BLaER1 treated with 17β-estradiol and CSF1 and Interleukin-3, amounts not matched to agents 10 nM and 100 nM (cell line): ENCODE measurements around the gene RPL32.

ENCODE experiments used
- H3K27ac ChIP-seq, 11 experiments: shearing (Covaris generic); formaldehyde crosslinking; 2 replicates each; pipeline ENCODE4 v1.8.1; 2022
- H3K27me3 ChIP-seq, 11 experiments: shearing (Covaris generic); formaldehyde crosslinking; 2 replicates each; pipeline ENCODE4 v1.8.1; 2022
- H3K36me3 ChIP-seq, 11 experiments: shearing (Covaris generic); formaldehyde crosslinking; 2 replicates each; pipeline ENCODE4 v1.8.1; 2022
- H3K4me1 ChIP-seq, 10 experiments: shearing (Covaris generic); formaldehyde crosslinking; 2 replicates each; pipeline ENCODE4 v1.8.1; 2022
- H3K4me2 ChIP-seq, 11 experiments: shearing (Covaris generic); formaldehyde crosslinking; 2 replicates each; pipeline ENCODE4 v1.8.1; 2022
- H3K4me3 ChIP-seq, 10 experiments: shearing (Covaris generic); formaldehyde crosslinking; 2 replicates each; pipeline ENCODE4 v1.8.1; 2022
- H3K9ac ChIP-seq, 11 experiments: shearing (Covaris generic); formaldehyde crosslinking; 2 replicates each; pipeline ENCODE4 v1.8.1; 2022
- H3K9me3 ChIP-seq, 11 experiments: shearing (Covaris generic); formaldehyde crosslinking; replicated peaks in 1 of 11; 2 replicates each; pipeline ENCODE4 v1.8.1; 2022
- H4K20me1 ChIP-seq, 11 experiments: shearing (Covaris generic); formaldehyde crosslinking; 2 replicates each; pipeline ENCODE4 v1.8.1; 2022
- Cebpa-rat ChIP-seq, 11 experiments: shearing (Covaris generic); IDR thresholded peaks; 2 replicates each; pipeline ENCODE4 v1.8.1; 2022

RPL32 gene

GRCh38 chr3:12785096-12785495 is 56.3 kb downstream of the RPL32 start:
- Histone ChIP-seq H3K9me3 (no peaks in the 10 kb centered on the region), H3K9ac (no peak overlapping the region), H3K27me3 (no peaks in the 10 kb centered on the region), H3K4me3 (no peak overlapping the region), H3K4me1 (no peaks in the 10 kb centered on the region), H3K4me2 (no peak overlapping the region), H3K36me3 (no peaks in the 10 kb centered on the region), H3K27ac (no peak overlapping the region), H4K20me1 (no peaks in the 10 kb centered on the region)
- TF ChIP-seq Cebpa-rat (IDR thresholded peaks at IDR 0.05) = no peak
